Sigmoid colon (tissue), 7 donors: ENCODE measurements around the gene SLC22A5. TPM values are rescaled to one million over a fixed set of nuclear protein-coding genes. Genes with fewer than 3 reads are reported as not detected.

Experiments used
- DNase-seq: peaks from one replicate; pipeline ENCODE4 v3.0.0-alpha.2; 2019
- H3K27ac ChIP-seq, 4 donors: fragments of 200-600 bp; sonication (generic); one replicate each; pipeline ENCODE4 v1.5.1; 2016 to 2019; ENCODE audit warnings: mild to moderate bottlenecking in 1 of 4
- H3K27me3 ChIP-seq, 3 donors: fragments of 200-600 bp; sonication (generic); one replicate each; pipeline ENCODE4 v1.5.1; 2019; ENCODE audit warnings: mild to moderate bottlenecking in 1 of 3
- H3K36me3 ChIP-seq, 4 donors: fragments of 200-600 bp; sonication (generic); one replicate each; pipeline ENCODE4 v1.5.1; 2016 to 2019
- H3K4me1 ChIP-seq, 4 donors: fragments of 200-600 bp; sonication (generic); one replicate each; pipeline ENCODE4 v1.5.1; 2017 to 2019
- H3K4me3 ChIP-seq, 4 donors: fragments of 200-600 bp; sonication (generic); one replicate each; pipeline ENCODE4 v1.5.1; 2017 to 2019; ENCODE audit warnings: mild to moderate bottlenecking in 2 of 4, moderate library complexity in 1 of 4
- H3K9me3 ChIP-seq, 4 donors: fragments of 200-600 bp in 3 of 4; sonication (generic) in 3 of 4; one replicate each; pipeline versions ENCODE4 v1.5.1 to v1.6.1; 2013 to 2019
- EP300 ChIP-seq, 4 donors: sonication (generic); formaldehyde crosslinking; IDR thresholded peaks; one replicate each; pipeline ENCODE4 v1.6.1; 2017; ENCODE audit warnings: antibody characterized with exemption in 4 of 4
- POLR2A ChIP-seq, 2 donors: fragments of 450-650 bp; IDR thresholded peaks; one replicate each; pipeline ENCODE4 v1.6.1; 2016; ENCODE audit warnings: antibody characterized with exemption in 2 of 2, mild to moderate bottlenecking in 2 of 2, moderate library complexity in 2 of 2
- POLR2AphosphoS5 ChIP-seq, 4 donors: sonication (generic); formaldehyde crosslinking; IDR thresholded peaks; one replicate each; pipeline ENCODE4 v1.6.1; 2017; ENCODE audit warnings: antibody characterized with exemption in 4 of 4
- WGBS, 2 donors: extraction: QIAGEN DNeasy Blood & Tissue Kit; methylation state at CpG; one replicate each; pipeline ENCODE4 v1.1.7; 2013; 5-methylcytosine and 5-hydroxymethylcytosine counted together
- intact Hi-C: fragments of 100-400 bp; cut with DNase I; formaldehyde crosslinking; loops from one replicate; pipeline ENCODE4 v1.15.1; 2023
- polyA plus RNA-seq, 3 donors: library from polyadenylated mRNA; stranded (reverse); fragments of 200-250 nt; gene quantifications; one replicate each; pipeline ENCODE4 v1.2.3, GENCODE V29; 2013
- total RNA-seq, 4 donors: library from RNA; depleted of rRNA; stranded (reverse); fragments of >200 nt; gene quantifications; one replicate each; pipeline ENCODE4 v1.1.0, GENCODE V29; 2016
- TF ChIP-seq, protein P1 (sequence below), 4 experiments: fragments of 450-650 bp in 3 of 4; fragments of 200-600 bp in 1 of 4; IDR thresholded peaks; one replicate each; pipeline ENCODE4 v1.5.1; 2016 to 2019; ENCODE audit warnings: antibody characterized with exemption in 4 of 4, mild to moderate bottlenecking in 3 of 4, moderate library complexity in 2 of 4
- donor health status: healthy with polysubstance abuse.
- donor health status: Bipolar disorder and iron deficiency.
- donor health status: healthy.

Gene SLC22A5
- total and polyA plus RNA-seq, 7 donors = 3.6 to 11.9 (median 7.2) TPM

DNA sequence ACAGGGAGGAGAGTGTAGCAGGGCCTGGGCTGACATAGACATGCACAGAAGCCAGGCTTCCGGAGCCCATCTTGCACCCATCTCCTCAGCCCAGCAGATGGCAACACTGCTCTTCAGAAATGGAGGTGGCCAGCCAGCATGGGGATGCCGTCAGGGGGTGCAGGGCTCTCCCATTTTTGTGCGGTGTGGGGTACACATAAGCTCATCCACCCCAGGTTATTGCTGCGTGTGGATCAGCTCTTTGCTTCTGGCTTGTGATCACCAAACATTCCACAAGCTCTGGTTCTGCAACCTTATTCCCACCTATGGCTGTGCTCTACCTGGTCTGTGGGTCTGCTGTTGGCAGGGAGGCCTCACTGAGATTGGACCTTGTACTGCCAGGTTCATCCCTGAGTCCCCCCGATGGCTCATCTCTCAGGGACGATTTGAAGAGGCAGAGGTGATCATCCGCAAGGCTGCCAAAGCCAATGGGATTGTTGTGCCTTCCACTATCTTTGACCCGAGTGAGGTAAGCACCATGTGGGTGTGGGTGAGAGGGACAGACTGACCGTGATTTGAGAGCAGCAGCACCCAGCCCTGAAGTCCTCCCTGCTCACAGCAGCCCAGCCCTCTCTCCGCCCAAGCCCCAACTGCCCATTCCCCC is 17.3 kb downstream of the SLC22A5 start:
- H3K4me3 ChIP-seq = no peak overlapping the region
- WGBS, 2 donors = 21 to 35% methylated on average over 10 of the region's 10 CpGs
- H3K36me3 ChIP-seq = peaks cover 0 to 11% (median 0%) of the 10 kb centered on the region in 4 donors
- TF ChIP-seq POLR2AphosphoS5 (IDR thresholded peaks at IDR 0.05) (peak in 2 of 4 donors; percentile 34 to 39), EP300 (IDR thresholded peaks at IDR 0.05) (no peak), POLR2A (IDR thresholded peaks at IDR 0.05) (no peak)
- TF ChIP-seq, protein P1, sequence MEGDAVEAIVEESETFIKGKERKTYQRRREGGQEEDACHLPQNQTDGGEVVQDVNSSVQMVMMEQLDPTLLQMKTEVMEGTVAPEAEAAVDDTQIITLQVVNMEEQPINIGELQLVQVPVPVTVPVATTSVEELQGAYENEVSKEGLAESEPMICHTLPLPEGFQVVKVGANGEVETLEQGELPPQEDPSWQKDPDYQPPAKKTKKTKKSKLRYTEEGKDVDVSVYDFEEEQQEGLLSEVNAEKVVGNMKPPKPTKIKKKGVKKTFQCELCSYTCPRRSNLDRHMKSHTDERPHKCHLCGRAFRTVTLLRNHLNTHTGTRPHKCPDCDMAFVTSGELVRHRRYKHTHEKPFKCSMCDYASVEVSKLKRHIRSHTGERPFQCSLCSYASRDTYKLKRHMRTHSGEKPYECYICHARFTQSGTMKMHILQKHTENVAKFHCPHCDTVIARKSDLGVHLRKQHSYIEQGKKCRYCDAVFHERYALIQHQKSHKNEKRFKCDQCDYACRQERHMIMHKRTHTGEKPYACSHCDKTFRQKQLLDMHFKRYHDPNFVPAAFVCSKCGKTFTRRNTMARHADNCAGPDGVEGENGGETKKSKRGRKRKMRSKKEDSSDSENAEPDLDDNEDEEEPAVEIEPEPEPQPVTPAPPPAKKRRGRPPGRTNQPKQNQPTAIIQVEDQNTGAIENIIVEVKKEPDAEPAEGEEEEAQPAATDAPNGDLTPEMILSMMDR (IDR thresholded peaks at IDR 0.05) = peak; percentile 82 to 93 (median 87)
- intact Hi-C loops = loop anchor here (1.0 to 10.0 kb wide), 5 partner anchors 25 to 436 kb away; partner anchors contain the start of genes KIF3A and RAD50
- peaks cover 0 to 66% (median 62%) of the 10 kb centered on the region in 4 donors for H3K4me1 ChIP-seq
- no peaks in the 10 kb centered on the region for H3K9me3 ChIP-seq
- DNase-seq = peak; percentile 92
- H3K27ac ChIP-seq = peak overlapping the region; percentile 91 to 94 (median 92)
- H3K27me3 ChIP-seq = no peaks in the 10 kb centered on the region

DNA sequence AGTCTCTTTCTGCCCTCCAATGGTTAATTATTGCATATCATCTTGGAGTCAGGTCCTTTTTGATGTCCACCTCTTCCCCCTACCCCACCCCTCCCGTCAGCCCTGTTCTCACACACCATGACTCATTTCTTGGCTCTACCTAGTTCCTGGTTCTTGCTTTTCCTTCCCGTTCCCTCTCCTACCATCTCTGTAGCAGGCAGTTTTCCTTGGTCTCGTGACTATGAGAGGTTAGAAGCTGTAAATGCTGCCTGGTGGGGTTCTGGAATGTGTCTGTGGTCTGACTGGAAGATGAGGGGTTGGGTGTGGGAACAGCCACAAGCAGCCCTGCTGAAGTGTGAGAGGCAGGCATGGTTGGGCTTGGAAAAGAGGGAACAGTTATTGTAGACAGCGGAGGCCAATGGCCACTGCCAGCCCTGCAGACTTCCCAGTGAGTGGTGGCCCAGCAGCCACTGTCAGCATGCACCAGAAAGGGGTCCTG is 18.2 kb downstream of the SLC22A5 start:
- WGBS, 2 donors = 24 to 50% methylated on average over 4 of the region's 4 CpGs
- Histone ChIP-seq H3K4me1 (peaks cover 0 to 66% (median 62%) of the 10 kb centered on the region in 4 donors), H3K4me3 (no peak overlapping the region)

GRCh38 chr5:132388244-132389050 is 18.9 kb downstream of the SLC22A5 start:
- no peaks in the 10 kb centered on the region for H3K27me3 ChIP-seq
- no peaks in the 10 kb centered on the region for H3K9me3 ChIP-seq
- peaks cover 0 to 66% (median 62%) of the 10 kb centered on the region in 4 donors for H3K4me1 ChIP-seq
- 58 to 66% methylated on average over 8 of the region's 8 CpGs for WGBS, 2 donors
- H3K4me3 ChIP-seq = no peak overlapping the region
- intact Hi-C loops = loop anchor here (5.0 to 10.0 kb wide), 3 partner anchors 169 to 434 kb away; partner anchors contain the start of genes KIF3A and RAD50
- peaks cover 0 to 21% (median 0%) of the 10 kb centered on the region in 4 donors for H3K36me3 ChIP-seq
- DNase-seq = peak; percentile 85
- H3K27ac ChIP-seq = peak overlapping the region; percentile 91 to 94 (median 92)
- TF ChIP-seq POLR2AphosphoS5 (IDR thresholded peaks at IDR 0.05) (peak; percentile 20 to 66 (median 51)), POLR2A (IDR thresholded peaks at IDR 0.05) (no peak), EP300 (IDR thresholded peaks at IDR 0.05) (peak in 1 of 4 donors; percentile 14)
- TF ChIP-seq, protein P1 (IDR thresholded peaks at IDR 0.05) = no peak

More for the DNA sequence above, 18.2 kb downstream of the SLC22A5 start:
- intact Hi-C loops = loop anchor here (1.0 to 10.0 kb wide), 4 partner anchors 24 to 435 kb away; partner anchors contain the start of genes KIF3A and RAD50
- DNase-seq = peak; percentile 91
- no peaks in the 10 kb centered on the region for H3K9me3 ChIP-seq
- H3K27ac ChIP-seq = peak overlapping the region; percentile 91 to 94 (median 92)
- no peaks in the 10 kb centered on the region for H3K27me3 ChIP-seq
- H3K36me3 ChIP-seq = peaks cover 0 to 15% (median 0%) of the 10 kb centered on the region in 4 donors
- TF ChIP-seq EP300 (IDR thresholded peaks at IDR 0.05) (peak in 2 of 4 donors; percentile 73 to 94), POLR2A (IDR thresholded peaks at IDR 0.05) (no peak), POLR2AphosphoS5 (IDR thresholded peaks at IDR 0.05) (peak; percentile 55 to 96 (median 81))
- TF ChIP-seq, protein P1 (IDR thresholded peaks at IDR 0.05) = no peak

DNA sequence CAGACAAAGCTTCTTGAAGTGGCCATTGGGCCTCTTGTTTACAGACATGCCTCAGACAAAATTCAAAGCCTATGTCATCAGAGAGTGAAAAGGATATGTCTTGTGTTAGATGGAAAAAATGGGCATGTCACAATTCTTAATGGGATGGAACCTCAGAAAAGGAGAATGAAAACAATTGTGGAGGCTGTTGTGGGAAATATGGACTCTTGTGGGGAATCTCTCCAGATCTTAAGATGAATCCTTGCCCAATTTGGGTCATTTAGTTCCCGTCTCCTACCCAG is 19.5 kb downstream of the SLC22A5 start:
- WGBS, 2 donors = 93 to 99% methylated on average over 1 of the region's 1 CpG
- H3K27me3 ChIP-seq = no peaks in the 10 kb centered on the region

More for the DNA sequence above, 19.5 kb downstream of the SLC22A5 start:
- intact Hi-C loops = loop anchor here (5.0 to 10.0 kb wide), 3 partner anchors 168 to 433 kb away; partner anchors contain the start of genes KIF3A and RAD50
- no peak for TF ChIP-seq POLR2A (IDR thresholded peaks at IDR 0.05)
- no peak for TF ChIP-seq EP300 (IDR thresholded peaks at IDR 0.05)
- no peak for TF ChIP-seq POLR2AphosphoS5 (IDR thresholded peaks at IDR 0.05)
- TF ChIP-seq, protein P1 (IDR thresholded peaks at IDR 0.05) = no peak
- Histone ChIP-seq H3K27ac (peak overlapping the region; percentile 91 to 94 (median 92)), H3K9me3 (no peaks in the 10 kb centered on the region), H3K4me1 (peaks cover 0 to 67% (median 62%) of the 10 kb centered on the region in 4 donors), H3K4me3 (no peak overlapping the region), H3K36me3 (peaks cover 0 to 24% (median 0%) of the 10 kb centered on the region in 4 donors)
- DNase-seq = no peak
